Cardiac fibroblast (primary cell): Measurements from ENCODE around the gene TRIM40.
A peak's percentile ranks its signal among the peaks of the same experiment; 100 is the strongest.

Experiments
- DNase-seq, 2 donors: peaks; one replicate each; pipeline versions ENCODE4 v3.0.0 to v3.0.0-alpha.2; 2010; ENCODE audit warnings: low read depth in 2 of 2
- H3K4me3 ChIP-seq, 2 donors: replicated peaks in 1 of 2; 1 replicate in 1 of 2; 2 replicates in 1 of 2; pipeline ENCODE4 v1.5.1; 2011; ENCODE audit warnings: low read depth in 2 of 2, low read length in 2 of 2, mild to moderate bottlenecking in 2 of 2, moderate library complexity in 1 of 2
- CTCF ChIP-seq: IDR thresholded peaks from one replicate; pipeline ENCODE4 v1.5.1; 2011; ENCODE audit warnings: low read depth, mild to moderate bottlenecking, low read length, inconsistent platforms

Gene TRIM40

GRCh38 chr6:30192076-30192475, 56.1 kb downstream of the TRIM40 start:
- DNase-seq = peak in 1 of 2 donors; percentile 21
- TF ChIP-seq CTCF = no peak
- no peak overlapping the region for H3K4me3 ChIP-seq

GRCh38 chr6:30194797-30195690, 59.1 kb downstream of the TRIM40 start:
- H3K4me3 ChIP-seq = no peak overlapping the region
- no peak for DNase-seq
- TF ChIP-seq CTCF = no peak

GRCh38 chr6:30195951-30196350, 60.0 kb downstream of the TRIM40 start:
- DNase-seq = no peak
- no peak for TF ChIP-seq CTCF
- H3K4me3 ChIP-seq = no peak overlapping the region

GRCh38 chr6:30196376-30196775, 60.4 kb downstream of the TRIM40 start:
- DNase-seq = no peak
- no peak for TF ChIP-seq CTCF
- H3K4me3 ChIP-seq = no peak overlapping the region
